Peyer's patch (tissue), 4 donors: ENCODE results near the gene CREM.

ENCODE experiments used
- CTCF ChIP-seq, 6 experiments: fragments of 450-650 bp in 4 of 6; fragments of 200-600 bp in 2 of 6; sonication (generic) in 1 of 6; IDR thresholded peaks; one replicate each; pipeline ENCODE4 v1.5.1; 2017 to 2019; ENCODE audit warnings: antibody characterized with exemption in 6 of 6, mild to moderate bottlenecking in 3 of 6, moderate library complexity in 1 of 6
- POLR2A ChIP-seq, 2 donors: fragments of 450-650 bp; IDR thresholded peaks; one replicate each; pipeline ENCODE4 v1.5.1; 2017; ENCODE audit warnings: antibody characterized with exemption in 2 of 2, mild to moderate bottlenecking in 2 of 2, moderate library complexity in 2 of 2

- TF ChIP-seq CTCF (IDR thresholded peaks at IDR 0.05) (no peak), POLR2A (IDR thresholded peaks at IDR 0.05) (no peak)
These were observed 45.9 kb downstream of the CREM start for GRCh38 chr10:35172574-35172973.
